NCI-H774 (cell line): ENCODE measurements around the gene LPIN1.
"Not testable (repeated sequence)": the region's sequence is repeated elsewhere in the genome, so short reads cannot be mapped to it uniquely, and the experiment has no call there.

Experiments used
- DNase-seq: peaks from one replicate; lab custom pipeline; 2025; lab: John Stamatoyannopoulos, UW

Gene LPIN1

DNA sequence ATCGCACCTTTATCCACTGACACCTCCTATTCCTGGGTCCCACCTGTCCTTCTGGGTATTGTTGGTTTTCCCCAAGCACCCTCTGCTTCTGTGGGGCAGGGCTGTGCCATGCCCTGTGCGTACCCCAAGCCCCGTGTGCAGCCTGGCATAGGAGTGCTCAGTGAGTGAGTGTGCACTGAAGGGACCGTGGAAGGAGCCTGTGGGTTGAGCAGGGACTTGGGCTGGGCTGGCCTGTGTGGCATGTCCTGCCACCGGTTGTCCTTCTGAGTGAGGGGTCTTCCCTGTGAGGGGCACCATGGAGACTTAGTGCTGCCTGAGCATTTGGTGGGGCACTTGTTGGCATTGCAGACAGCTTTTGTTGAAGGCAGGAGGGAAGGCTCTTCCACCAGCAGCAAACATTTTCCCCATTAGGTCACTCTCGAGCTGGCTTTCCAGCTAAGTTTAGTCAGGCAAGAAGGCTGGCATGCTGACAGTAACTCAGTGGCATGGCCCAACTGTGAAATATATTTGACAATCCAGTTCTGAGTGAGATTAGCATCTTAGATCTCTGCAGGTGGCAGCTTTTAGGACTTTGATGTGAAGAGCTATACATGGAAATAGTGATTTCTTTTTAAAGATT is 64.7 kb downstream of the LPIN1 start:
- no peak for DNase-seq

DNA sequence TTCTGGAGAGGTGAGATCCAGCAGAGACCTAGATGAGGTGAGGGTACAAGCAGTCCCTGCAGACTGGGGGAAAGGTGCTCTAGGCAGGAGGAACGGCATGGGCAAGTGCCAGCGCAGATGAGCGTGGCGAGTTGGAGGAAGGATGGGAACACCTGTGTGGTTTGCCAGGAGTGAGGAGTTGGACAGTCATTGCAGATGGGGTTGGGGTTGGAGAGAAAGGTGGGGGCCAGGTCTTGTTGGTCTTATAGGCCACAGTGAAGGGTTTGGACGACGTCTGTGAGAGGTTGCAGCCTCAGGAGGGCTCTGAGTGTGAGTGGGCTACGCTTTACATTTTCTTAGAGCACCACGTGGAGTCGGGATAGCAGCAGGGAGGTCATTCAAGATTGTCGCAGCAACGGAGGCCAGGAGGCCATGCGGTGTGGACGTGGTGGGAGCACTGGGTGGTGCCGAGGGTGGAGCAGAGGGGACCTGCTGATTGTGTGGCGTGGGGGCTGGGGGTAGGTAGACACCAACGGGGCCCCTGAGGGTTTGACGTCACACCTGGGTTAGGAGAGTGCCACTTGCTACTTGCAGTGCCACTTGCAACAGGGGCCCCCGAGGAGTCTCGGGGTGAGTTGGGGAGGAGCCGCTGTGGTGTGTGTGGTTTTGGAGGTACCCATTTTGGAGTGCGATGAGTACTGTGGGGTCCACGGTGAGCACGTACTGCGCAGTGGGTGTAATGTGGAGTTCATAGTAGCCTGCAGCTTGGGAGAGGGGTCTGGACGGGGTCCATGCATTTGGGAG is 66.2 kb downstream of the LPIN1 start:
- DNase-seq, result no peak

DNA sequence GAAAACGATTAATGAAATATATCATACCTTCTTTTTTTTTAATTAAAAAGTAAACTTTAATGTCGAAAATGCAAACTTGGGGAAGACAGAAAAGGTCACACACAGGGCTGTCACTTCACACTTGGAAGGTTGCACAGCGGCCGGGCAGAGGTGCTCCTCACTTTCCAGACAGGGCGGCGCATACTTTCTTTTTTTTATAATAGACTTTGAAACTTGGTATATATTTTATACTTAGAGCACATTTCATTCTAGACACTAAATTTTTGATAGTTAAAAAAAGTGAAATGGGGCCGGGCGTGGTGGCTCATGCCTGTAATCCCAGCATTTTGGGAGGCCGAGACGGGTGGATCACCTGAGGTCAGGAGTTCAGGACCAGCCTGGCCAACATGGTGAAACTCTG is 66.9 kb downstream of the LPIN1 start:
- not testable (repeated sequence) for DNase-seq

DNA sequence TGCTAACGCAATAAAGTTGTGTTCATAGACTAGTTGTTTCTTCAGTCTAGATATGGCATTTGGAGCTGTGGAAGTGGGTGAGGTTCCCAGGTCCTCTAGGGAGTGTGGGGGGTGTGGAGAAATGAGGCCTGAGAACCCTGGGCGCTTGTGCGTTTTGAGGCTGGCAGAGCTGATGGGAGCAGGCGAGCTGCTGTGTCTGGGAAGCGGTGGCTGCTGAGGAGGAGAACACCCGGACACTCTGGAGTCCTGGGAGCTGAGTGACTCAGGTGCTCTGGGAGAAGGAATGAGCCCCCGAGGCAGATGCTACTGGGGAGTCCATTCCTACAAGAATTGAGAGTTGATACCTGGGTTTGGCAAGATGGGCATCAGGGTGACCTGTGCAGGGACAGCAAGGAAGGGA is 67.5 kb downstream of the LPIN1 start:
- DNase-seq, result no peak

DNA sequence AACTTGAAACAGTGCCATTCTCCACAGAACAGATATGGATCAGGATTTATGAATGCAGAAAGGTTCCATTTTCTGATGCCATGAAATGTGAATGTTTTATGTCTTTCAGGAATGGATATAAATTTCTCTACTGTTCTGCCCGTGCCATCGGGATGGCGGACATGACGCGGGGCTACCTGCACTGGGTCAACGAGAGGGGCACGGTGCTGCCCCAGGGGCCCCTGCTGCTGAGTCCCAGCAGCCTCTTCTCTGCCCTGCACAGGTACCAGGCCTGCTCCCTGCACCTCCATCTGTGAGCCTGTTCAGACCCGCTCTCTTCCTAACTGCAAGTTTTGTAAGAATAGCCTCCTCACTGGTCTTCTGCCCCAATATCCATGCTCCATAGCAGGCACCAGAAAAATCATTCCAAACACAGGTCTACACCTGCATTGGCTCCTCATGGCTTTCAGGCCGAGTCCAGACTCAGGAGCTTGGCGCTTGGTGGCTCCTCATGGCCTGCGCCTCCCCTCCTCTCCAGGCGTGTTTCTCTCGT is 68.6 kb downstream of the LPIN1 start:
- no peak for DNase-seq

DNA sequence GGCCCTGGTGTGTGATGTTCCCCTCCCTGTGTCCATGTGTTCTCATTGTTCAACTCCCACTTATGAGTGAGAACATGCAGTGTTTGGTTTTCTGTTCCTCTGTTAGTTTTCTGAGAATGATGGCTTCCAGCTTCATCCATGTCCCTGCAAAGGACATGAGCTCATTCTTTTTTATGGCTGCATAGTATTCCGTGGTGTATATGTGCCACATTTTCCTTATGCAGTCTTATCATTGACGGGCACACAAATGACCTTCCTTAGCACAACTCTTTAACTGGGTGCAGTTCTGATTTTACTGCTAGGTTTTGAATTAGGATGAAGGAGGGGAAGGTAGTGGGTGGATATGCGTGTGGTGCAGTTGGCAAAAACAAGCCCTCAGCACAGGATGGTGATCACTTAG is 70.5 kb downstream of the LPIN1 start:
- DNase-seq, result not testable (repeated sequence)

DNA sequence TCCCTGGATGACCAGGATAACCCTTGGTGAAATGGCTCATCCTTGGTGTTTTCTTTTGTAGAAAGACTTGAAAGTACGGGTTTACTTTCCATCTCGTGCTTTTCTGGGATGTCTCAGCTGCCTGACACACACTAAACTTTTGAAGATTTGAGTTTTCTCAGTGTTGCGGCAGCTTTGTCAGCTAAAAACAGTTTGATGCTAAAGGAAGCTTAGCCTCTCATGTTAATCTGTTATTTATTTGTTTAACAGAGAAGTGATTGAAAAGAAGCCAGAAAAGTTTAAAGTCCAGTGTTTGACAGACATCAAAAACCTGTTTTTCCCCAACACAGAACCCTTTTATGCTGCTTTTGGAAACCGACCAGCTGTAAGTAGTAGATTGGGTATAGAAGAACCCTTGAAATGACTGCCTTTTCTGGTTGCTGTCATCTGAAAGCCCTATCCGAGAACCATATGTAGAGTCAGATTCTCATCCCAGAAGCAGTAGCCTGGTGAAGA is 72.8 kb downstream of the LPIN1 start:
- DNase-seq, result no peak

DNA sequence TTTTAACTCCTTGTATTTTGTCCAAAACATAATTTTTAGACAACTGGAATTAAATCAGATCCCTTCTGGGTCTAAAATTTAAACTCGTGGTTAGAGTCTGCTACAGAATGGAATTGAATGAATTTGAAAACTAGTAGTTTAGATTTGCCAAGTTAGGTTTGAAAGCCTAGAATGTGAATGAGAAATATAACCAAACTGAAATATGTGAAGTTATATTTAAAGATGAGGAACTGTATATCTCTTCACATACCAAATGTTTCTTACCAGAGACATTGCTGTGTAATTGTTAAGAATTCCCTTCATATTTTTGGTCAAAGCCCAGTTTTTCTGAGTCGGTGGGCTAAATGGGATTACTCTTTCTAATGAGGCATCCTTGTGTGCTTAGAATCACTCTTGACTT is 74.2 kb downstream of the LPIN1 start:
- no peak for DNase-seq

DNA sequence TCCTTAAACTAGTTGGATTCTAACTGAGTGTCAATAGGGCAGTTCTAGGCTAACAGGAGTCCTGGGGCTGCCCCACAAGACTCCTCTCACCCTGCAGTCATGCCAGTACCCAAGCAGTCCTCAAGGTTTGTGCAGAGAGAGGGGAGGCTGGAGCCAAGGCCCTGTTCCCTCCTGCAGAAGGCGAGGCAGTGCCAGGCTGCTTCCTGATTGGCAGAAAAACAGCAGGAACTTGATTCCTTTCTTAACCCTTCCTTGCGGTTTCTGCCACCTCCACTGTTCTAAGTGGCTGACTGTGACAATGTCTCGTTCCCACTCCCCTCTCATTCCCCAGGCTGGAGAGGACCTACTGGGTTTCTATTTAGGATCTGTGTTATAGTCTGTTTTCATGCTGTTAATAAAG is 75.3 kb downstream of the LPIN1 start:
- no peak for DNase-seq

DNA sequence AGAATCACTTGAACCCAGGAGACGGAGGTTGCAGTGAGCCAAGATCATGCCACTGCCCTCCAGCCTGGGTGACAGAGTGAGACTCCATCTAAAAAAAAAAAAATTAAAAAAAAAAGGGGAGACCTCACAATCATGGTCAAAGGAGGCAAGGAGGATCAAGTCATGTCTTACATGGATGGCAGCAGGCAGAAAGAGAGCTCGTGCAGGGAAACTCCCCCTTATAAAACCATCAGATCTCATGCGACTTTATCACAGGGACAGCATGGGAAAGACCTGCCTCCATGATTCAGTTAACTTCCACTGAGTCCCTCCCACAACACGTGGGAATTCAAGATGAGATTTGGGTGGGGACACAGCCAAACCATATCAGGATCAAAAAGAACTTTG is 75.9 kb downstream of the LPIN1 start:
- DNase-seq, result not testable (repeated sequence)

DNA sequence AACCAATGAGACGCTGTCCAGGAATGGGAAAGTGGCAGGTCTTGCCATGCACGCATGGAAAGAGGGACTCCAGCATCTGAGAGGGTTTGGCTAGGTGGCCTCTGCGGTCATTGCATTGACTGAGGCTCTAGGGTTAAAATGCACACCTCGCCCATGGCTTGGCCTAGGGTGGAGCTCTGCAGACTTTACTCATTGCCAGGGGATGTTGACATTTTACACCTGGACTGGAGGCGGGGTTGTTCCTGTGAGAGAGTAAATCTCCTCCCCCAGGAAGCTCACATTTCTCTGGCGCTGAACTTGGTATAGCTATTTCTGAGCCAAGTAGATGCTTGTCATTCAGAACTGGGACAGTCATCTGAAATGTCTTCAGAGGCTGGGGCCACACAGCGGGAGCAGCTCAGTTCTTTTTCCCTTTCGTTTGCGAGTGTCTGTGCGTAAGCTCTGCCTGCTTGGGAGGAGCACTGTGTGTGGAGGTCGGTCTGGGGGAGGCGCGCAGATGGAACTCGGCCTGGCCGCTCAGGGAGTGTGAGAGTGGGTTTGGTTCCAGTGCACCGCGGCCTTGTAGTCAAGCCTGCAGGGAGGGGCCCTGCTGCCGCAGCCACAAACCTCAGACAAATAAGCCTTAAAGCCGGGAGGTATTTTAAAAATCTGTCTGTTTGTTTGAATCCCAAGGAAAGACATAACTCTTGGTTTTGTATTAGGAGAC is 76.5 kb downstream of the LPIN1 start:
- DNase-seq, result no peak

DNA sequence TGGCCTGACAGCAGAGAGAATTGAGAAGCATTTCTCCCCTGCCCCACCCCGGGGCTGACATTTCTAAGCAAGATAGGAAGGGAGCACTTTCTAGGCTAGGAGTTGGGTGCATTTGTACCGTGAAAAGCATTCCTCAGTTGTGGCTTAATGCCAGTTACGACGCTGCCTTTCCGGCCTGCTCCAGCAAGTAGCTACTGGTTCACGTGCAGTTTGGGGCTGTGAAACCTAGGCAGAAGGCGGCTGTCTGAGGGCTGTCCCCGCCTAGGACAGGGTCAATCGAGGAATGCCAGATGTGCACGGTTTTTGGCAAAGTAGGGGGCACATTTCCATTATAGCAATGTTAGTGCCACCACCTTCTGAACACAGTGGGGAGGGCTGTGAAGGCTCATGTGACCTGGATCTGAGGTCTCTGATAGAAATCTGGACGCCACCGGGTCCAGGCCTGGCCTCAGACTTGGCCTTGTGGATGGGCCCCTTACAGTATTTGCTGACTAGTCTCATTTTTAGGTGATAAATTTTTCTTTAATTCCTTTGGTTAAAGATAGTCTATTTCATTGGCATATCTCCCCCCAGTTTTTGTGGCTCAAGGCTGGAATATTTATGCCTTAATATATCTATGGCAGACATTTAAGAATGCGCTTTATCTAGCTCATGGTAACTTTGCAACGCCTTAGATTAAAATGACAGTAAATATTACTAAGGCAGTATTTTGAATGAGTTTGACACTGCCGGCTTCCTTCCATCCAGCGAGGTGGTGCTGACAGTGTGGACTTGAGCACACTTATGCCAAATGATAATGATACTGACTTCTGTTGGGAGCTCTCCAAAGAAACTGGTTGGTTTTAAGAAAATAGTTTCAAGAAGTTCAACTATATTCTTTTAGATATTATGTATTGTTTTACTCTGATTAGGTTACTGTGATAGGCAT is 78.7 kb downstream of the LPIN1 start:
- no peak for DNase-seq

DNA sequence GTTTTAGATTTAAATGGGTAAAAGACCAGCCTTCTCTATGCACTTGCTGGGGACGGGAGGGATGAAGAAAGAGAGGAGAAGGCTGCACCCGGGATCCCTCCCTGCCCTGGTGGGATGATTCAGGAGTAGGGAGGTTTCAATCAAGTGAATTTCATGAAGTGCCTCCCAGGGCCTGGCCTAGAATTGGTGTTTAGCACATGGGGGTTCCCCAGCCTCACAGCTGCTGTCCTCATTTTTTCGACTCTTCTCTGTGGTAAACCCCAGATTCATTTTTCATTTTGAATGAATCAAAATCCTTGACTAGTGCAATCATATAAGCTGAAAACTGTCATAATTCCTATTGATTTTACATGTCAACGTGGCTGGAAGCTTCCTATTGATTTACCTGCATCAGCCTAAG is 81.1 kb downstream of the LPIN1 start:
- no peak for DNase-seq

DNA sequence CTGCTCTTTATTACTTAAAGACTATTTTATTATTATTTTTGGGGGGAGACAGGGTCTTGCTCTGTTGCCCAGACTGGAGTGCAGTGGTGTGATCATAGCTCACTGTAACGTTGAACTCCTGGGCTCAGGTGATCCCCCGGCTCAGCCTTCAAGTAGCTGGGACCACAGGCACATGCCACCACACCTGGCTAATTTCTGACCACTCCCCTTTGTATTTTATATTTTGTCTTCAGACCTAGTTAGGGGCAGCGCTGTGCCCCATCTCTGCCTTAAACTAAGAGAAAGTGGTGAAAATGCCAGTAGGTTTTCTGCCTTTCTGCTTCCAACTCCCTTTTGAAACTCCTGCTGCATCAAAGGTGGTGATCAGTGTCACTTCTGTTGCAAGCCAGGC is 82.5 kb downstream of the LPIN1 start:
- no peak for DNase-seq

DNA sequence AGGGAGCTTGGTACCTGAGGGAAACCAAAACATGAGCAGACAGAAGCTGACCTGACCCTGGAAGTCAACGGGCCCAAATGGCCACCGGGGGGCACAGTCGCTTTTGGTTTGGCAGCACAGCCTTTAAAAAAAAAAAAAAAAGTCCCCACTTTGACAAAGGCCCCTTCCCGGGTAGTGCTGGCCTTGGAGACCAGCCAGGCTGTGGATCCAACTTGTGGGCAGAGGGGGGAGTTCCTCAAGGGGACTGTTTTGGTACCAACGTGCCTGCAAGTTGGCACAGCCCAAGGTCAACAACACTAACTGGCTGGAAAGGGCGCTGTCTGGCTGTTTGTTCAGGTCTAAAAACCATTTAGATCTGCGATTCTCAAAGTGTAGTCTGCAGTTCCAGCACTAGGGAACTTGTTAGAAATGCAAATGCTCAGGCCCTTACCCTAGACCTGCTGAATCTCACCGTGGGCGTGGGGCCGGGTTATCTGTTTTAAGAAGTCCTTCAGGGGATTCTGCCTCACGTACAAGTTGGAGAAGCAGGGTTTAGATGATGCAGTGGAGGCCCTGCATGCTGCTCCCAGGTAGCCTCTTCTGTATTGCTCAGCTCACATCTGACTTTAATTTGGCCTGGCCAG is 83.0 kb downstream of the LPIN1 start:
- peak; percentile 54 for DNase-seq

DNA sequence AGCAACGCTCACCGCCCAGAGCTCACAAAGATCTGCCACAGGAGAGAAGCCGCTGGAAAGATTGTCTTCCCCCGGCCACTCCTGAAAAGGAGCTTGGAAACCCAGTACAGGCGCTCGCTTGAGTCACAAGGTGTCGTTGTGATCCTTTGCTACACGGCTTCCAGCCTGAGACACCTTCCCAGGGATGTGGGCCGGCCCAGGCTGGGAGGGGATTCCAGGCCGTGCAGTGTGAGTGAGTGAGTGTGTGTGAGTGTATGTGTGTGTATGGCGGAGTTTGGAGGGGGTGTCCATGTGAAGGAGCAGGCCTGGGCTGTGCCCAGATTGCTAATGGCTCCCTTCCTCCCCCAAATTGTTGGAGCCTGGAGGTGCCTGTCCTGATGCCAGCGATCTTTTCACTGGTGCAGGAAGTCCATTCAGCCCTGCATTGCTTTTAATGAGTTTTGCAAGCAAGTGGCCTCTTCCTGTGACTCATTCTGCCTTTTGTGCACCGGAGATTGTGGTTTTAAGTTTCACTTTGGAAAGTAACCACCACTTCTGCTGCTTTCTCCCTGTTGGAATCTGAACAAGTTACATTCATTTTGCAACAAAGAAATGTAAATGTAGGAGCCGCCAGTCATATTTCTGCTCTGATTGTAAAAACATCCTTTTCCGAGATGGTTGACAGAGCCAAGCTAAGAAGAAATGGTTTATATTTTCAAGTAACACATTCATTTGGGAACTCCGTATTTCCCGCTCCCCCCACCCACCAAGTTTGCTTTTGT is 83.7 kb downstream of the LPIN1 start:
- peak; percentile 83 for DNase-seq

DNA sequence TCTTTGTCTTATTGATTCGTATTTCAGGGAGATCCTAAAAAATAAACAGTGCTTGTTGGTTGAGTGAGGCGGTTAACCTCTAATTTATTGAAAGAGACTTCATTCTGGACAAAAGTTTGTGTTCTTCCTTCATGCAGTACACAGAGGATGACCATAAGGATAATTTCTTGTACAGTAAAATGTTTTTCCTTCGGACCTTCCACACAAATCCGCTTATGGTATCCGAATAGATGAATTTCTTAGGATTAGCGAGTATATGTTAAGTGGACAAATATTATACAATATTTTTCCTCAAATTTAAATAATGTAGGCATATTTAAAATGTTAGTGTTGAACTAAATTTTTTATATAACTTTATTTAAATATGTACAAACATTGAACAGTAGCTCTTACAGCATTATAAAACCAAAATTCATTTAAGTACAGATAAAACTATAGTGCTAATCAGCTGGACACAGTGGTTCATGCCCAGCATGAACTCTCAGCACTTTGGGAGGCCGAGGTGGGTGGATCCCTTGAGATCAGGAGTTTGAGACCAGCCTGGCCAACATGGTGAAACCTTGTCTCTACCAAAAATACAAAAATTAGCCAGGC is 84.4 kb downstream of the LPIN1 start:
- DNase-seq, result no peak

DNA sequence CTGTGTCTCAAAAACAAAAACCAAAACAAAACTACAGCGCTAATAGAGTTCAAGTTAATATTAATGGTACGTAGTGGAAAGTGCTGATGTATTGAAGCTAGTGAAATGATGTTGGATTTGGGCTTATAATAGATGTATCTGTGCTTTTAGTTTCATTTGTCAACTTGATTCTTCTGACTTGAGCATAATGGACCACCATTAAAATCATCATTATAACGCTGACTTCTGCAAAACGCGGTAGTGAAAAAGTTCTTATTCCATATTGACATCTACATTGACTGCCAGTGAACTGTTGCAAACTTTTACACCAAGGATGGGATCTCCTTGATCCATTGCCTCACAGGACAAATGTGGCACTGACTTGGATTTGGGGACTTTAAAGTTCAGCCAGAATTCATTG is 85.0 kb downstream of the LPIN1 start:
- DNase-seq, result no peak

DNA sequence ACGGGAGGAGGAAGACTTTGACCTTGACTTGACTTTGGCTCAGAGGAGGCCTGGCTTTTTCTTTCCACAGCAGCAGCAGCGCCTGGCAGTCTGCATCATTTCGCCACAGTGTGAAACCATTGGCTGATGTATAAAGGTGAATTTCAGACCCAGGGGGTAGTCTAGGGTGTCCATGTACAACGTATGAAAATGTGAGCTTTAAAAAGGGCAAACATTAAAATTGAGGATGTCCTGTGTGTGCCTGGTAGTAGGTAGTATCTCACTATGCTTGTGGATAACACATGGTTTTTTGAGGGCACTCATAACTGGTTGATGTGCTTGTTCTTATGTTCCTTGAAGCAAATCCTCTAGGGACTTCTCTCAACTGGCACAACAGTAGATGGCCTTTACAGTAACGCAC is 86.1 kb downstream of the LPIN1 start:
- no peak for DNase-seq

DNA sequence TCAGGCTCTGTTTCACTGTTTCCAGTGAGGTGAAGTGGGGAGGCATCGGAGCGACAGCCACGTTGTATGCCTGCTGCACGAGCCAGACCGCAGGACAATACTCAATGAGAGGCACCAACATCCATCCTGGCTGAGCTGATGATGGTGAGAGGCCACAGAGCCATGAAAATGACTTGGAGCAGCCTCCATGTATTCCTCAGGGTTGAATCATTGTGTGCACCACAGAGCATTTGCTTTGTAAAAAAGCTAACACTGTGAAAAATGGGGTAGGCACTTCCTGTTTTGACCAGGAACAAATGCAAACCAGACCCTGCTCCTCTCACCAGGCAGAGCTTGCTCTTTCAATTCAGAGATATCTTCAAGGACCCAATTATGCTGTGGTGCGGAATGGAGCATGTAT is 87.2 kb downstream of the LPIN1 start:
- no peak for DNase-seq
